Sigmoid colon (tissue), 3 donors: ENCODE data around the gene CTXN3.

Experiments used
- POLR2A ChIP-seq, 2 donors: fragments of 450-650 bp; IDR thresholded peaks; one replicate each; pipeline ENCODE4 v1.6.1; 2016; ENCODE audit warnings: antibody characterized with exemption in 2 of 2, mild to moderate bottlenecking in 2 of 2, moderate library complexity in 2 of 2
- TF ChIP-seq, protein P1 (sequence below), 4 experiments: fragments of 450-650 bp in 3 of 4; fragments of 200-600 bp in 1 of 4; IDR thresholded peaks; one replicate each; pipeline ENCODE4 v1.5.1; 2016 to 2019; ENCODE audit warnings: antibody characterized with exemption in 4 of 4, mild to moderate bottlenecking in 3 of 4, moderate library complexity in 2 of 4

DNA sequence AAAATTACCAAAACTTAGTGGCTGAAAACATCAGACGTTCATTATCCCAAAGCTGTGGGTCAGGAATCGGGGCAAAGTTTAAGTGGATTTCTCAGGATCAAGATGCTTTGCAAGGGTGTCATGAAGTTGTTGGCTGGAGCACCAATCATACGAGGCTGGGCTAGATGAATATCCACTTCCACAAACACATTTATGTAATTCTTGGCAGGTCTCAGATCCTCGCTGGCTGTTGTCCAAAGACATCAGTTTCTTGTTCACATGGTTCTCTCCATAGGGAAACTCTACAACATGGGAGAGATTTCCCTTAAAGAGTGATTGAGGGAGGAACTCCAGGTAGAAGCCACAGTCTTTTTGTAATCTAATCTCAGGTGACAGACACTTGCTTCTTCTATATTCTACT lies 34.1 kb downstream of the CTXN3 start:
- TF ChIP-seq, protein P1, sequence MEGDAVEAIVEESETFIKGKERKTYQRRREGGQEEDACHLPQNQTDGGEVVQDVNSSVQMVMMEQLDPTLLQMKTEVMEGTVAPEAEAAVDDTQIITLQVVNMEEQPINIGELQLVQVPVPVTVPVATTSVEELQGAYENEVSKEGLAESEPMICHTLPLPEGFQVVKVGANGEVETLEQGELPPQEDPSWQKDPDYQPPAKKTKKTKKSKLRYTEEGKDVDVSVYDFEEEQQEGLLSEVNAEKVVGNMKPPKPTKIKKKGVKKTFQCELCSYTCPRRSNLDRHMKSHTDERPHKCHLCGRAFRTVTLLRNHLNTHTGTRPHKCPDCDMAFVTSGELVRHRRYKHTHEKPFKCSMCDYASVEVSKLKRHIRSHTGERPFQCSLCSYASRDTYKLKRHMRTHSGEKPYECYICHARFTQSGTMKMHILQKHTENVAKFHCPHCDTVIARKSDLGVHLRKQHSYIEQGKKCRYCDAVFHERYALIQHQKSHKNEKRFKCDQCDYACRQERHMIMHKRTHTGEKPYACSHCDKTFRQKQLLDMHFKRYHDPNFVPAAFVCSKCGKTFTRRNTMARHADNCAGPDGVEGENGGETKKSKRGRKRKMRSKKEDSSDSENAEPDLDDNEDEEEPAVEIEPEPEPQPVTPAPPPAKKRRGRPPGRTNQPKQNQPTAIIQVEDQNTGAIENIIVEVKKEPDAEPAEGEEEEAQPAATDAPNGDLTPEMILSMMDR (IDR thresholded peaks at IDR 0.05) = no peak
- TF ChIP-seq POLR2A (IDR thresholded peaks at IDR 0.05) = no peak
